Epithelial cell of esophagus (primary cell): Measurements from ENCODE around the gene THSD7B.

ENCODE experiments used
- DNase-seq: peaks from one replicate; pipeline ENCODE4 v3.0.0; 2010; ENCODE audit warnings: low read depth
- H3K4me3 ChIP-seq: 2 replicates; pipeline ENCODE4 v1.5.1; 2011; ENCODE audit warnings: mild to moderate bottlenecking, low read length, control low read depth
- CTCF ChIP-seq: IDR thresholded peaks from 2 replicates; pipeline ENCODE4 v1.5.1; 2011; ENCODE audit warnings: low read depth, mild to moderate bottlenecking, low read length, control low read depth, inconsistent platforms; ENCODE audit not compliant: insufficient read depth; ENCODE audit errors: missing control alignments

The THSD7B gene

GRCh38 chr2:137336067-137336466, 570.7 kb downstream of the THSD7B start:
- DNase-seq: no peak
- no peak overlapping the region for H3K4me3 ChIP-seq
- no peak for TF ChIP-seq CTCF

GRCh38 chr2:137339051-137339450, 573.7 kb downstream of the THSD7B start:
- no peak for TF ChIP-seq CTCF
- H3K4me3 ChIP-seq: no peak overlapping the region
- no peak for DNase-seq

- no peak overlapping the region for H3K4me3 ChIP-seq
- DNase-seq: no peak
- no peak for TF ChIP-seq CTCF
Observed at GRCh38 chr2:137345994-137346393, 580.6 kb downstream of the THSD7B start.

GRCh38 chr2:137348301-137348700, 583.0 kb downstream of the THSD7B start:
- DNase-seq: no peak
- TF ChIP-seq CTCF: no peak
- H3K4me3 ChIP-seq: no peak overlapping the region

GRCh38 chr2:137357634-137358033, 592.3 kb downstream of the THSD7B start:
- no peak for TF ChIP-seq CTCF
- no peak overlapping the region for H3K4me3 ChIP-seq

GRCh38 chr2:137367361-137367760, 602.0 kb downstream of the THSD7B start:
- TF ChIP-seq CTCF: no peak
- no peak overlapping the region for H3K4me3 ChIP-seq
- DNase-seq: peak; percentile 17

More at GRCh38 chr2:137357634-137358033, 592.3 kb downstream of the THSD7B start:
- peak; percentile 63 for DNase-seq

GRCh38 chr2:137369106-137369505, 603.8 kb downstream of the THSD7B start:
- TF ChIP-seq CTCF: no peak
- no peak for DNase-seq
- H3K4me3 ChIP-seq: no peak overlapping the region
